GM20431 (cell line): ENCODE results near the gene SLAMF1.
"Not testable (repeated sequence)": the region's sequence is repeated elsewhere in the genome, so short reads cannot be mapped to it uniquely, and the experiment has no call there.

ENCODE experiments used
- in situ Hi-C: fragments of 300-500 bp; cut with MseI, MboI; formaldehyde crosslinking; loops from one replicate; pipeline ENCODE4 v1.15.0; 2020; ENCODE audit warnings: low sequenced_read_pairs; ENCODE audit not compliant: unreplicated experiment

SLAMF1 gene

DNA sequence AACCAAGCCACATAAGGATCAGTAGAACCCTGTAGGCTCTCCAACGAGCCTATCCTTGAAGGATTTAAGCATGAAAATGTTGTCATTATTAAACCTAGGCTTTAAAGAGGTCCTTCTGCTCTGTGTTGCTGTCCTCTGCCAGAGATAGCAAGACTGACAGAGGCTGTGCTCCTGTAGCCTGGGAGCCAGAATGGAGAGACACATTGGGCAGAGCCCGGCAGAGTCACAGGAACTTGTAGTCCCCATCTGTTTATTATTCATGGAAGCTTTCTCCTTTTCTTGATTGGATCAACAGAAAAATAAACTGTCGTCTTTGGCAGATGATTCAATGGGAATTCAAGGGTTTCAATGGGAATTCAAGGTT, 19.2 kb upstream of the SLAMF1 start:
- in situ Hi-C loops, result no loop called here

DNA sequence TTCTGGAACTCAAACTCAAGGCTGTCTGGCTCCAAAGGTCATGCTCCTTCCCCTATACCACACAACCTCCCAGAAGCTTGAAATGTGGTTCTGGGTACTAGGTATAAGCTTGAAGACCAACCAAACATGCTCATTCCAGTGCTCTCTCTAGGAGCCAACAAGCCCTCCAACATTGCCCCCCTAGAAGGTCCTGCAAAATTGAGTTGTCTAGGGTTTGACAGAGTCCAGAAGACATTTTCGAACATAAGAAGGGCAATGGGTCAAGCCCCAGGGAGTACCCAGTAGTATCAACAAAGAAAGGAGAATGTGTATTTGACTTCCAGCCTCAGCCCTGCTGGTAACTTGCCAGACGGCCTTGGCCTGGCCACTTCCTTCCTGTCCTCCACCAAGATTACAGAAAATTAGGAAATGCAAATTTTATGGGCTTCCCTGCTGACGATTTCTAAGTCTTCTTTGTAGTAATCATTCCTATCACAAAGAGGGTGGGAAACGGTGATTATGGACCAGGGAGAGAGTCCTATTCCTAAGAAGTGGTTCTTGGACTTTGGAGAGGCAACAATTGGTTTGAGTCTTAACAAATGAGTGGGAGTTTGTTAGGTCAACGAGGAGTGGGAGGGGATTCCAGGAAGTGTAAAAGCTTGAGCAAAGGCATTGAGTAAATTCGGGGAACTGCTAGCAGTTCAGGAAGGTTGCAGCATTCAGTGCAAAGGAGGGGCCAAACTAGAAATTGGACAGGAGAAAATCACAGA, 18.7 kb upstream of the SLAMF1 start:
- in situ Hi-C loops, result no loop called here

DNA sequence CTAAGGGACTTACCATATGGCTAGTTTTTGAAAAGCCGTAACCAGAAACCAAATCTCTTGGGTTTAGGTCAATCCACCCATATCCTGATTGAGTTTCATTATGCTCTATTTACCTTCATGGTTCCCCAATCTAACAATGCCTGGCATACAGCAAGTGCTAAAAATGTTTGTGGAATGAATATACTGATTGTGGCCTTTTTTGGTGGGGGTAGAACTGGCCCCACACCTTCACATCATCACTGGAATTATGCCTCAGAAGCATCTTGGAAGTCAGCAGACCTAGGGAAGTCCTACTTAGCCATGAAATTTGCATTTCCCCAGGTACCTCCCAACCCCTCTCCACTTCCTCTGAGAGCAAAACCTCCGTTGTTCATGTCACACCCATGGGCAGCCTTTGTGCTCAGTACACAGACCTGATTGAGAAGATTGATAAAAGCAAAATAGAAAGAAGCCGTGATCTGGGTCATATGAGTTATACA, 17.8 kb upstream of the SLAMF1 start:
- in situ Hi-C loops, result no loop called here

DNA sequence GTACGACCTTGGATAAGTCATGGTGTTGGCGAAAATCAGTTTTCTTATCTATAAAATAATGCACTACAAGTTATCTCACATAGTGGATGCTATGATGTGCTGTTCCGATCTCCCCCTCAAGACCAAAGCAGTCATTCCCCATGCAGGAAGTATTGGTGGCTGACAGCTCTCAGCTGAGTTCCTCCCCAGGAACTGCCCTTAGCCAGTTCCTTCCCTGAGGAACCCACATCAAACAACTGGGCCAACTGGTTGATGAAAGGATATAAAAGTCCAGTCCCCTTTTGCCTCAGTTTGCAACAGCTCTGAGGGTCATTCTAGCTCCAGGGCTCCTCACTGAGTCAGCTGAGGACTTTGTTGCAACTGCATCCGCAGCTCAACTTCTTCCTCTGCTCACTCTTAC, 16.1 kb upstream of the SLAMF1 start:
- in situ Hi-C loops, result no loop called here

DNA sequence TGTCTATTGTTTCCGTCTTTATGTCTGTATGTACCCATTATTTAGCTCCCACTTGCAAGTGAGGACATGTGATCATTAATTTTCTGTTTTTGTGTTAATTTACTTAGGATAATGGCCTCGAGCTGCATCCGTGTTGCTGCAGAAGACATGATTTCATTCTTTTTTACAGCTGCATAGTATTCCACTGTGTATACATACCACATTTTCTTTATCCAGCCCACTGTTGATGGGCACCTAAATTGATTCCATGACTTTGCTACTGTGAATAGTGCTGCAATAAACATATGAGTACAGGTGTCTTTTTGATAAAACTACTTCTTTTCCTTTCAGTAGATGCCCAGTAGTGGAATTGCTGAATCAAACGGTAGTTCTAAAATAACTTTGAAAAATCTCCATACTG, 12.7 kb upstream of the SLAMF1 start:
- in situ Hi-C loops, result no loop called here

DNA sequence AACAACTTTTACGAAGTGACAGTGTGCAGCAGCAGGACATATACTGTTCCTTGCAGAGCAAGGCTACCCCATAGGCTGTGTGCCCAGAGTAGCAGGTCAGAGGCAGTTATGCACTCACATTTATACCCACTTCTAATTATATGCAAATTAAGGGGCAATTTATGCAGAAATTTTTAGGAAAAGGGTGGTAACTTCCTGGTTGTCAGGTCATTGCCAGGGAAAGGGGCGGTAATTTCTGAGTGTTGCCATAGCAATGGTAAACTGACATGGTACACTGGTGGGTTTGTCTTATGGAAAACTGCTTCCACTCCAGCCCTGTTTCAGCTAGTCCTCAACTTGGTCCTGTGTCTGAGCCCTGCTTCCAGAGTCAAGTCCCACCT, 12.0 kb upstream of the SLAMF1 start:
- in situ Hi-C loops, result no loop called here

DNA sequence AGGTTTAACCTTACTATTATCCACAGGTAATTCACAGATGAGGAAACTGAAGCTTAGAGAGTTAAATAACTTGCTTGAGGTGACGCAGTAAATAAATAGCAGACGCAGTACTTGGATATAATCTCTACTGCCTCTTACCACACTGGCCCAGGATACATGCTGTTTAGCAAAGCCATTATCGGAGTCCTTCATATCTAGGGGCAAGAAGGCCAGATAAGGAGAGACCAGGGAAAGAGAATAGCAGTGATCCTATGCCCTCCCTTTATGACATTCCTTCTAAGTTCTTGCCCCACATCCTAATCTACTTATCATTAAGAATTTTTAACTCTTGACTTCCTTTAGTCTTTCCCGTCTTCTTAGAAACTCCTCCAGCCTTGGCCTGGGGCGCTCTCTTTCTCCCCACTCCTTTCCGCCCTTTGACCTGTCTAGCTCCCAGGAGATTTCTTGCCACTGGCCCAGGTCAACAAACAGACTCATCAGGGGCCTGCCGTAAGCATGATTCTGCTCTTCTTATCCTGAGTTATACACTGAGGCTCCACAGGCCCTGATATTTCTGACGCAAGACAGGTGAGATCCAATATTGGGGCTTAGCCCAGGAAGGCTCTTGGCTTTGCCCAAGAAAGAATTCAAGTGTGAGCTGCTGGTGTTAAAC, 11.4 kb upstream of the SLAMF1 start:
- in situ Hi-C loops, result no loop called here

DNA sequence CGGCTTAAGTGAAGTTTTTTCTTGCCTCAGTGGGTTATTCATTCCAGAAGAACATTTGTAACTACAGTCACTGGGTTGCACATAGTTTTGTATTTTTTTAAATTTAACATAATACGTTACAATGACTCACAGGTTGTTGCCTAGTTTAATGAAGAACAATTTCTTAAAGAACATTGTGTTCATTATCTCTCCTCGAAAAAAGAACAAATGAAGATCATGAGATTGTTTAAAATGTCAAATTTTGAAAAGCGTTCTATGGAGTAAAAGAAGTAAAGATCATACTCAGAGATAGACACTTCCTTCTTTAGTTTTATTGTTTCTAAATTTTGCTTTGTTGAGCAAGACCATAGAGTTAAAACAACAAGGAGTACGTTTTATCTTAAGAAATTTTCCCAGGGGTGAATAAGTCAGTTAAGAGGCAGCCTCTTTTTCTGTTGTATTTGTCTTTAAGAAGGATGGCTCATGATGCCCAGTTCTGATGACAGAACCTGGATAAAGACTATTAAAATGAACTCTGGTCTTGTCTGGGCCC, 10.5 kb upstream of the SLAMF1 start:
- in situ Hi-C loops, result no loop called here

DNA sequence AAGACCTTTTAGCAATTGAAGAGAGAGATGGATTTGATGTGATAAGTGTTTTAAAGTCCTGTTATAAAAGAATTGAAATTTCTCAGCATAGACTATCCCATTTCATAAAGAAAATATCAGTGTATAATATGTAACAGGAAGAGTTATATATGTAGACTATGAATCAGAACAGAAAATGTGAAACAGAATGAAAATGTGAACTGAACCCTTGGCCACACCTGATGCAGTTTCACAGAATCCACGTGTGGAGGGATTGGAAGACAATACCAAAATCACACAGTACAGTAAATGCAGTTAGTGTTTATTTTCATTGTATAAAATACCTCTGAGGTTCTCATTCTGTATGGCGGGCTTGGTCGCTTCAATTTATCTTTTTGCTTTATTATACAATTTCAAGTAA, 9.9 kb upstream of the SLAMF1 start:
- in situ Hi-C loops, result no loop called here

DNA sequence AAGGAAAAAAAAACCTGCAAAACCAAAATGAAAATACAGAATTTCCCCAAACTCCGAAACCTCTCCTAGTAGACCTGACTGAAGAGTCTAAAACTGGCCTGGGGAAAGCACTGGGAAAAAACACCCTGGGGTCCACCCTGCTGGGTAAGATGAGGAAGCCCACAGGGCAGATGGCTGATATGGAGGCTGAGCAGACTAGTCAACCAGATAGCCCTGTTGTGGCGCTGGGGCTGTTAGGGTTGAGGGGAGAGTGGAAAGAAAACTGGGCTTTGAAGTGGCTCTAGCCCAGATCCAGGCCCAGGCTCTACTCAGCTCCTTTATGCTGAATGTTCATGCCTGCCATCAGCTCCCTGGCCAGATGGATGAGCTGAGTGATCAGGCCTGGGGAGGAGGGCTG, 6.8 kb upstream of the SLAMF1 start:
- in situ Hi-C loops, result no loop called here

DNA sequence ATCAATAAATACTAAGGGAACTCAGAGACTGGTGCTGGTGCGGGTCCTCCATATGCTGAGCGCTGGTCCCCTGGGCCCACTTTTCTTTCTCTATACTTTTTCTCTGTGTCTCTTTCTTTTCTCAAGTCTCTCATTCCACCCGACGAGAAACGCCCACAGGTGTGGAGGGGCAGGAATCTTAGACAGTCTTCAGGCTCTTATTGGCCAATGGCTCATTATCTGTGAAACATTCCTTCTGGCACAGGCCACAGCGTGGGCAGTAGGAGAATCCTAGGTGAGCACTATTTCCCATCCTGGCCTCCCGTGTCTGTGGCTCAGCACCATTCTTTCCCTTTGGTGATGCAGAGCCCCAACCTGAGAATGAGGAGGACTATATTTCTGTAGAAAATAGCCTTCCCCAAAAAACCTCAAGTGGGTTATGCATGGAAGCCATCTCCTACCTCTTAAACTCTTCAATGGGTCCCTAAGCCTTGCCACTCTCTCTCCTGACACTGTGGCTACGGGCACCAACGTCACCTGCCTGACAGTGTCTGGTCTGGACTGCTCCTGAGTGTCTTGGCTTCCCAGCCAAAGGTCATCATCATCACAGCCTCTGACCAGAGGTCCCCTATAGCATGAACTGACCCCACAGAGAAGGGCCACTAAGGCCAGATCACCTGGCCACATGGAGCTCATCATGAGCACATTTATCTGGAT, 6.2 kb upstream of the SLAMF1 start:
- in situ Hi-C loops, result no loop called here

DNA sequence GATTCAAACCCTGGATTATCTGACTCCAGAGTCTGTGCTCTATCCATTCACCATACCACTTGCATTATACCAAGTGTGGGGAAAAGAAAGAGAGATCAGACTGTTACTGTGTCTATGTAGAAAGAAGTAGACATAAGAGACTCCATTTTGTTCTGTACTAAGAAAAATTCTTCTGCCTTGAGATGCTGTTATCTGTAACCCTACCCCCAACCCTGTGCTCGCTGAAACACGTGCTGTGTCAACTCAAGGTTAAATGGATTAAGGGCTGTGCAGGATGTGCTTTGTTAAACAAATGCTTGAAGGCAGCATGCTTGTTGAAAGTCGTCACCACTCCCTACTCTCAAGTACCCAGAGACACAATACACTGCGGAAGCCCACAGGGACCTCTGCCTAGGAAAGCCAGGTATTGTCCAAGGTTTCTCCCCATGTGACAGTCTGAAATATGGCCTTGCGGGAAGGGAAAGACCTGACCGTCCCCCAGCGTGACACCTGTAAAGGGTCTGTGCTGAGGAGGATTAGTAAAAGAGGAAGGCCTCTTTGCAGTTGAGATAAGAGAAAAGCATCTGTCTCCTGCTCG, 5.3 kb upstream of the SLAMF1 start:
- in situ Hi-C loops, result not testable (repeated sequence)

DNA sequence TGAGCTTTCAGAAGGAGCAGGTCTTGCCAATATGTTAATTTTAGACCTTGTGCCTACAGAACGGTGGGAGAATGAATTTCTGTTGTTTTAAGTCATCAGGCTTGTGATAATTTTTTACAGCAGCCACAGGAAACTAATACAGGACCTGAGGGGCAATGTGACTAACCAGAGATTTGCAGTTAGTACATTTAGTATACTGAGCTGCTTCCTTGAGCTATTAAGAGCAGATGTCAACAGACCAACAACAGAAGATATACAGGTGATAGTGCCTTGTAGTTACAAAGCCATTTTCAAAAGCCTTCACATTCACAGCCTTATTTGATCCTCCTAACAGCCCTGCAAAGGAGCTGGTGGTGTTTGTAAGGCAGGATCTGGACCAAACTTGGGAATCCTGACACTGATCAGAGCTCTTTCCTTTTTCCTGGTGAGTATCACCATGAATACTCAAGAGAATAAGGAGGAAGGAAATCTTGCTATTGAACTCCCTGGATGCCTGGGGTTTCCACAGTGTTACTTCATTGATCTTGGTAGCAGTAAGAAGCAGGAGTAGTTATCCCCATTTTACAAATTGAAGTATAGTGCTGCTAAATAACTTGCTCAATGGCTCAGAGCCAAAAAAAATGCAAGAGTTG, 4.7 kb upstream of the SLAMF1 start:
- in situ Hi-C loops, result no loop called here

DNA sequence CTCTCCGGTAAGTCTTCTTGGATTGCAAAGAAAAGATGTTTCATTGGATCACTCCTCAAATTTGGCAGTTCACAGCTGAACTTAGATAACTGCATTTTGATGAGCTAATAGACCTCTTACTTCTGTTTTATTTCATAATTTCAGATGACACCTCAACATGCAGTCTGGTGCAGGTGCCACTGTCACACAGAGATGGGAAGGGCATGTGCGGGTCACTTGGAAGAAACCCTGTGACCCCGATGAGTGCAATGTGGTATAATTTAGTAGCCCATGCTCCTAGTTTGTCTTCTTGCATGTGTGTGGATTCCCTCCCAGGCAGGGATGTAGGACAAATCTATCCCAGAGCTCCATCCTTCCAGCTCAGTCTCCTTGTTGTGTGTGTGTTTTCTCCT, 481 bp upstream of the SLAMF1 start:
- in situ Hi-C loops, result no loop called here

DNA sequence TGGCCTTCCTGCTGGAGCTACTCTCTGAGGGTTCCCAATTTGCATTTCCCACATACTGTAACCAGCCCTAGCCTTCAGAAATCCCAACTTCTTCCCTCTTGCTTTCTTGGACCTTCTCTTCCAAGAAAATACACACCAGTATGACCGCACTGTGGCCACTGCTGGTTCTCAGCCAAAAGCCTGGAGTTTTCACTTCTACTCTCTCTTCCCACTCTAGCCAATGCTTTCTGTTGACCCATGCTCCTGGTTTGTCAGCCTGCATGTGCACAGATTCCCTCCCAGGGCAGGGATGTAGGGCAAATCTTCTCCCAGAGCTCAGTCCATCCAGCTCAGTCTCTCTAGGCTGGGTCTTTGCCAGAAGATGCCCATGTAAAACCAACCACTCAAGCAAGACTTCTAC, 664 bp downstream of the SLAMF1 start:
- in situ Hi-C loops, result no loop called here

DNA sequence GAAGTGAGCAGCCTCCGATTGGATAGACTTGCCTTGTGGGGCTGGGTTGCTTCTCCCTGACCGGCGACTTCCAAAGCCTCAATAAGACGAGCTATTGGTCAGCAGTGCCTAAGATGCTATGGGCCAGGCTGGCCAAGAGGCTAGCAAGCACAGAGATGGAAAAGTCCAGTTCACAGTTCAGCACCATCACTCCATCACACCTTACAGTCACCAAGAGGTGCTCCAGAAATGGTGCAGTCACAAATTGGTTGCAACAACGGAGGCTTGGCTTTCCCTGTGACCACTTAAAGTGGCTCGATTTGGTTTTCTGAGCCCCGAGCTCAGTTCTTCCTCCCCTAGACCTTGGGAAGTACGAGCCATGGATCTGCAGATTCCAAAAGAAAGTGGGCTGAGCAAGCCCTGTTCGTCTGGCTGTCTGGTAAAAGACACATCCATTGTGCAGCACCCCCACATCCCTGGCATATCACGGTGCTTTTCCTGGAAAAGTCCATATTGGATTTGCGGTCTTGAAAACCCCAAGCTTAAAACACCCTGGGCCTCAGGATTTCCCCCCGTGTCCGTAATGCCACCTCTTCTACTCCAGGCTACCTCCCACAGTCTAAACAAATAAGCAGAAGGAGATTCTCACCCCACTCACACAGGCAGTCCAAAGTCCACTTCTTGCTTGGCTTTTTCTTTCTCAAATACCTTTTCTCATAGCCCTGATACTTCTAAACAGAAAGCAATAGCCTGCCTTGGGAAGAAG, 1.3 kb downstream of the SLAMF1 start:
- in situ Hi-C loops, result no loop called here

DNA sequence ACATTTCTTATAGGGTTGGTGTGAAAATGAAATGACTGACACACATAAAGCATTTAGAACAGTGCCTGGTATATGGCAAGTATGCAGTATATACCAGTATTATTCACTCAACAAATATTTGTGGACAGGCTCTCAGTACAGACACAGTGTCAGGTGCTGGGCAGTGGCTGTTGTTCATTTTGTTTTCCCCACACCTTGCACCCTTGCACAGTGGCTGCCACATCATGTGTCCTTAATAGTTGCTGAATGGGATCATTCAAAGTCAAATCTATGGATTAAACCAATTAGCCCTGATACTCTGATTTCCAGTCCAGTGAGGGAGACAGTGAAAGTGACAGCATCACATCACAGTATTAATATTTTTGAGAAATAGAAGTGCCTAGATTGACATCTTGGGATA, 2.4 kb downstream of the SLAMF1 start:
- in situ Hi-C loops, result no loop called here

DNA sequence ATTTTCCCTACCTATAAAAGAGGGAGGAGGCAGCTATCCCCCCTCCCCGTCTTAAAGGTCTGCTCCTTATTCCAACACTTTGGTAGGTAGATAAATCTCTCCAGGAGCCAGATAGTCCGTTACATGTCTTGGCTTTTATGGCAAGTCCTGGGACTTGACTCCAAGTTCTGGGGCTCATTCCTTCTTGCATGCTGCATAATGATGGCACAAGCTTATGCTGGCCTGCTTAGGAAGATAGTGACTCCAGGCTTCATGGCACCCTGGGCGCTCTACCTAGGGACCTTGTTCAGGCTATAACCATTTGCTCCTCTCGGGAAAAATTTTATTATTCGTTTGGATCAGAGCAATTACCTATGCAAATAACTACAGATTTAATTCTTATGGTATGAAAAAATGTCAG, 3.7 kb downstream of the SLAMF1 start:
- in situ Hi-C loops, result no loop called here

DNA sequence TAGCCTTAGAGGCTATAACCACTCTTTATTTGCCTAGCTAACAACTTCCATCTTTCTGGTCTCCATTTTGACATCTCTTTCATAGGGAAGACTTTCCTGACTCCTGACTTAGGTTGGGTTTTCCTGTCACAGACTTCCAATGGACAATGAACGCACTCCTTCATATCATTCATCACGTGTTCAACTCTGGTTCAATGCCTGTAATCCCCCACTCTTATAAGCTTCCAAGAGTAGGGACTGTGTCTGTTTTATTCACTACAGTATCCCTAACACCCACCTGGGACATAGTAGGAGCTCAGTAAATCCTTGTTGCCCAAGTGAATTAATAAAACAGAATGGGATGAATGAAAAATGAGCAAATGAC, 4.6 kb downstream of the SLAMF1 start:
- in situ Hi-C loops, result no loop called here
